ENCODE results near the gene CTXND1. TPM values are rescaled to one million over a fixed set of nuclear protein-coding genes. Genes with fewer than 3 reads are reported as not detected.

The CTXND1 gene
- total RNA-seq, 1 donor: not detected

DNA sequence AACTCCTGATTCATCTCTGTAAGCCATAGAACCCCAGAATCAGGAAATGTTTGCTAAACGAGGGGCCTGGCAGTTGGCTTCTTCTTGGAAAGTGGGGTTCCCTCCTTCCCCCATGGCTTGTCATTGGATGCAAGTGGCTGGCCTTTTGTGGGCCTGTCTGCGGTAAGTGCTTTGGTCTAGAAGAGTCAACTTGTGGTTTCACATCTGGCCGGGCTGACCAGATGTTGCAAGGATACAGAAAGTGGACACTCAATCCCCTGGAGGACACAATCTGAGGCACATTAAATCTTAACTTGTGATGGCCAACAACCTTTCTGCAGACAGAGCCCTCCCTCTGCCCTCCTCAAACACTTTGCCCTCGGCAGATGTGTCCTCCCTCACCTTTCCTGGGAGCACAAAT, 98.1 kb downstream of the CTXND1 start:
- no peaks in the 10 kb centered on the region for H3K27me3 ChIP-seq (ENCODE audit: insufficient read depth, low read length)
- H3K4me3 ChIP-seq (ENCODE audit: insufficient read depth, low read length): peak overlapping the region; percentile 90
- peak; percentile 56 for DNase-seq (ENCODE audit: insufficient read length, low spot score, missing footprints)
- TF ChIP-seq CTCF (IDR thresholded peaks at IDR 0.05; ENCODE audit: extremely low read depth, low read depth, low read length): no peak
- no peaks in the 10 kb centered on the region for H4K20me1 ChIP-seq (ENCODE audit: insufficient read depth, low read length)
- peak overlapping the region; percentile 74 for H3K27ac ChIP-seq (ENCODE audit: low read depth, low read length)
- peaks cover 12% of the 10 kb centered on the region for H3K79me2 ChIP-seq (ENCODE audit: insufficient read depth, low read length)
- no peaks in the 10 kb centered on the region for H3K9me3 ChIP-seq (ENCODE audit: low read depth, low read length)
- H2AFZ ChIP-seq (ENCODE audit: low read length): peak overlapping the region; percentile 99
- H3K36me3 ChIP-seq (ENCODE audit: insufficient read depth, low read length): no peaks in the 10 kb centered on the region
- peaks cover 17% of the 10 kb centered on the region for H3K4me1 ChIP-seq (ENCODE audit: insufficient read depth, low read length)
- H3K4me2 ChIP-seq (ENCODE audit: insufficient read depth, low read length): peak overlapping the region; percentile 100

- H3K27me3 ChIP-seq (ENCODE audit: insufficient read depth, low read length): no peaks in the 10 kb centered on the region
- peak within 1 kb of the TSS; percentile 100 for H3K4me2 ChIP-seq (ENCODE audit: insufficient read depth, low read length)
- H3K4me3 ChIP-seq (ENCODE audit: insufficient read depth, low read length): peak within 1 kb of the TSS; percentile 90
- peak; percentile 66 for DNase-seq (ENCODE audit: insufficient read length, low spot score, missing footprints)
- no peaks in the 10 kb centered on the region for H4K20me1 ChIP-seq (ENCODE audit: insufficient read depth, low read length)
- H3K36me3 ChIP-seq (ENCODE audit: insufficient read depth, low read length): no peaks in the 10 kb centered on the region
- H3K4me1 ChIP-seq (ENCODE audit: insufficient read depth, low read length): peaks cover 17% of the 10 kb centered on the region
- no peaks in the 10 kb centered on the region for H3K9me3 ChIP-seq (ENCODE audit: low read depth, low read length)
- peaks cover 12% of the 10 kb centered on the region for H3K79me2 ChIP-seq (ENCODE audit: insufficient read depth, low read length)
- peak within 1 kb of the TSS; percentile 99 for H2AFZ ChIP-seq (ENCODE audit: low read length)
- TF ChIP-seq CTCF (IDR thresholded peaks at IDR 0.05; ENCODE audit: extremely low read depth, low read depth, low read length): no peak
- peak within 1 kb of the TSS; percentile 74 for H3K27ac ChIP-seq (ENCODE audit: low read depth, low read length)
These were observed 98.8 kb downstream of the CTXND1 start, which contains the start of gene FAH for GRCh38 chr15:80152896-80153876. TSS of gene FAH (plus strand) at chr15:80152999. CDS start at chr15:80153055, 56 bp downstream.

DNA sequence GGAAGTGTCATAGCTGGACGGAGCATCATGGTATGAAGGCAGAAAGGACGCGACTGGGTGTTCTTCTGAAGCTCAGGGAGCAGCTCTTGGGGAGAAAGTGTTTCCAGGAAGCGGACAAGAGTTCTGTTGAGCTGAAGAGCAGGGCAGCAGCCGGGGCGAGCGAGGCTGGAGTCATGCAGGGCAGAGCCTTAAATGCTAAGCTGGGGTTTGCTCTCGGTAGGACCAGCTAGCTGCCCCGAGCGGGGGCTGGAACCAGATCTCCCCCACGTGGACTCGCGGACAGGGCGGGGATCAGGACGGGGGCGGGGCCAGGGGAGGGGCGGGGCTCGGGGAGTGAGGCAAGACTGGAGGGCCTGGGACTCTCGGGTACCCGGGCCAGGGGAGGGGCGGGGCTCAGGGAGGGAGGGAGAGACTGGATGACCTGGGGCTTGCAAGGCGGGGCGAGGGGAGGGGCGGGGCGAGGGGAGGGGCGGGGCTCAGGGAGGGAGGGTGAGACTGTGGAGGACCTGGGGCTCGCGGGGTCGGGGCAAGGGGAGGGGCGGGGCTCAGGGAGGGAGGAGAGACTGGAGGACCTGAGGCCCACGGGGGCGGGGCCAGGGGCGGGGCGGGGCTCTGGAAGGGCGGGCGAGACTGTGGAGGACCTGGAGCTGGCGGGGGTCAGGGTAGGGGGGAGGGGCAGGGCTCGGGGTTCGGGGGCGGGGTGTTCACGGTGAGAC, 99.7 kb downstream of the CTXND1 start:
- peak overlapping the region; percentile 100 for H3K4me2 ChIP-seq (ENCODE audit: insufficient read depth, low read length)
- DNase-seq (ENCODE audit: insufficient read length, low spot score, missing footprints): peak; percentile 97
- peak overlapping the region; percentile 90 for H3K4me3 ChIP-seq (ENCODE audit: insufficient read depth, low read length)
- H4K20me1 ChIP-seq (ENCODE audit: insufficient read depth, low read length): no peaks in the 10 kb centered on the region
- H3K4me1 ChIP-seq (ENCODE audit: insufficient read depth, low read length): peaks cover 17% of the 10 kb centered on the region
- no peaks in the 10 kb centered on the region for H3K36me3 ChIP-seq (ENCODE audit: insufficient read depth, low read length)
- peak overlapping the region; percentile 25 for H3K27ac ChIP-seq (ENCODE audit: low read depth, low read length)
- no peaks in the 10 kb centered on the region for H3K27me3 ChIP-seq (ENCODE audit: insufficient read depth, low read length)
- no peak for TF ChIP-seq CTCF (IDR thresholded peaks at IDR 0.05; ENCODE audit: extremely low read depth, low read depth, low read length)
- H3K9me3 ChIP-seq (ENCODE audit: low read depth, low read length): no peaks in the 10 kb centered on the region
- peak overlapping the region; percentile 93 for H2AFZ ChIP-seq (ENCODE audit: low read length)
- peaks cover 12% of the 10 kb centered on the region for H3K79me2 ChIP-seq (ENCODE audit: insufficient read depth, low read length)

Measured in osteoblast (primary cell).